Panc1 (cell line): ENCODE data around the gene RSRP1. TPM values are rescaled to one million over a fixed set of nuclear protein-coding genes. Genes with fewer than 3 reads are reported as not detected.
"Not testable (repeated sequence)": the region's sequence is repeated elsewhere in the genome, so short reads cannot be mapped to it uniquely, and the experiment has no call there.

Source experiments
- ATAC-seq: fragments of 200-7000 bp; cut with Tn5 transposase; 2 replicates; pipeline ENCODE4 v1.9.1; 2020; ENCODE audit warnings: mild to moderate bottlenecking, moderate library complexity
- BruUV-seq: library from RNA; stranded (reverse); fragments of 400-500 nt; replicated peaks from 2 replicates; lab custom pipeline; 2021; lab: Mats Ljungman, UMichigan
- CTCF ChIA-PET: fragments of 300-600 bp; sonication (Branson Sonifier 250); formaldehyde crosslinking; loops from one replicate; lab custom pipeline; 2022; ENCODE audit warnings: antibody characterized with exemption; lab: Charles Lee
- POLR2A ChIA-PET: fragments of 300-600 bp; sonication (Branson Sonifier 250); formaldehyde crosslinking; loops from one replicate; lab custom pipeline; 2022; ENCODE audit warnings: antibody characterized with exemption; lab: Charles Lee
- DNase-seq: peaks from one replicate; pipeline ENCODE4 v3.0.0-alpha.2; 2010; ENCODE audit warnings: low read depth, low spot score
- H3K27ac ChIP-seq: 2 replicates; pipeline ENCODE4 v1.5.1; 2011; ENCODE audit warnings: mild to moderate bottlenecking, low read length, inconsistent platforms
- H3K27me3 ChIP-seq: fragments of 200-500 bp; sonication (Bioruptor generic); 2 replicates; pipeline ENCODE4 v1.6.0; 2014; ENCODE audit warnings: low read length, inconsistent platforms; ENCODE audit not compliant: control insufficient read depth, insufficient read depth
- H3K36me3 ChIP-seq: fragments of 200-500 bp; sonication (Bioruptor generic); 2 replicates; pipeline ENCODE4 v1.5.1; 2014; ENCODE audit warnings: inconsistent platforms, mild to moderate bottlenecking, low read length, moderate library complexity; ENCODE audit not compliant: control insufficient read depth, insufficient read depth
- H3K4me1 ChIP-seq: 2 replicates; pipeline ENCODE4 v1.5.1; 2011; ENCODE audit warnings: inconsistent platforms, mild to moderate bottlenecking, low read length, moderate library complexity; ENCODE audit not compliant: control insufficient read depth, insufficient read depth
- H3K4me3 ChIP-seq, 2 experiments: 2 replicates each; pipeline ENCODE4 v1.5.1; 2011 to 2012; ENCODE audit warnings: low read depth in 2 of 2, low read length in 2 of 2, mild to moderate bottlenecking in 2 of 2, inconsistent platforms in 1 of 2, moderate library complexity in 1 of 2
- H3K9me3 ChIP-seq: fragments of 200-500 bp; sonication (Bioruptor generic); 2 replicates; pipeline ENCODE4 v1.5.1; 2014; ENCODE audit warnings: low read depth, mild to moderate bottlenecking, inconsistent platforms, low read length, moderate library complexity; ENCODE audit not compliant: control insufficient read depth, insufficient read depth
- CTCF ChIP-seq: fragments of 450-650 bp; IDR thresholded peaks from 2 replicates; pipeline ENCODE4 v1.5.1; 2017; ENCODE audit warnings: mild to moderate bottlenecking
- POLR2AphosphoS5 ChIP-seq: IDR thresholded peaks from 2 replicates; pipeline ENCODE4 v1.6.1; 2012; ENCODE audit warnings: mild to moderate bottlenecking, low read depth, low read length, moderate library complexity
- REST ChIP-seq, 2 experiments: IDR thresholded peaks; 2 replicates each; pipeline ENCODE4 v1.6.1; 2011 to 2012; ENCODE audit warnings: low read depth in 2 of 2, control low read depth in 1 of 2, low read length in 1 of 2, mild to moderate bottlenecking in 1 of 2, moderate library complexity in 1 of 2; ENCODE audit not compliant: insufficient read depth in 1 of 2
- SIN3A ChIP-seq: IDR thresholded peaks from 2 replicates; pipeline ENCODE4 v1.6.1; 2012; ENCODE audit warnings: low read depth, mild to moderate bottlenecking, low read length, moderate library complexity, borderline replicate concordance; ENCODE audit not compliant: insufficient read depth
- TCF7L2 ChIP-seq: IDR thresholded peaks from 2 replicates; pipeline ENCODE4 v1.6.1; 2011; ENCODE audit warnings: mild to moderate bottlenecking, low read depth, low read length, inconsistent platforms
- in situ Hi-C: cut with HindIII; loops from 2 replicates; pipeline ENCODE4 v1.10.0; 2016; ENCODE audit warnings: low sequenced_read_pairs, low pct_unique_long_range_greater_than_20kb
- intact Hi-C: fragments of 100-400 bp; cut with micrococcal nuclease; formaldehyde crosslinking; loops from one replicate; pipeline ENCODE4 v1.10.0; 2022; ENCODE audit not compliant: unreplicated experiment
- total RNA-seq: library from RNA; stranded (reverse); gene quantifications from one replicate; pipeline ENCODE4 v1.2.1, GENCODE V29; 2021; ENCODE audit not compliant: unreplicated experiment

RSRP1 gene
- total RNA-seq, 1 experiment from 2014 or later: 104 TPM

- H3K9me3 ChIP-seq, intact Hi-C loops, DNase-seq, H3K36me3 ChIP-seq, H3K27ac ChIP-seq, ATAC-seq, in situ Hi-C loops, CTCF ChIA-PET, H3K4me3 ChIP-seq, BruUV-seq, H3K27me3 ChIP-seq: not testable (repeated sequence)
- H3K4me1 ChIP-seq: peaks cover 25% of the 10 kb centered on the region
- POLR2A ChIA-PET: interaction anchor here (0.7 kb wide), 1 partner anchor 12 kb away, joined by 3 read pairs; the partner anchor contains the start of gene RSRP1
These were observed 11.8 kb downstream of the RSRP1 start for GRCh38 chr1:25235411-25235810.

- in situ Hi-C loops (no loop called here), intact Hi-C loops (no loop called here)
- Histone ChIP-seq H3K36me3 (peaks cover 7% of the 10 kb centered on the region; the same call in 1 of the 2 replicates), H3K4me3 (peak overlapping the region; percentile 77 to 85), H3K9me3 (no peaks in the 10 kb centered on the region), H3K4me1 (peaks cover 17% of the 10 kb centered on the region), H3K27ac (peak overlapping the region; percentile 99), H3K27me3 (no peaks in the 10 kb centered on the region)
- TSS peak; percentile 98 for BruUV-seq
- ATAC-seq: peak; percentile 88
- CTCF ChIA-PET: interaction anchor here (0.8 kb wide), 1 partner anchor 19 kb away, joined by 5 read pairs; no protein-coding TSS in a partner anchor
- peak; percentile 89 for DNase-seq
- POLR2A ChIA-PET: interaction anchor here (0.6 to 1.5 kb wide), 3 partner anchors 15 to 212 kb away, joined by 3 to 5 read pairs (median 3); partner anchors contain the start of gene RSRP1
- TF ChIP-seq TCF7L2 (no peak), POLR2AphosphoS5 (no peak; the same call in 1 of the 2 replicates), REST (IDR thresholded peaks at IDR 0.05; ENCODE audit: insufficient read depth in 1 of 2, low read depth in 2 of 2, low read length in 1 of 2) (no peak), CTCF (no peak), SIN3A (no peak)
These were observed 14.1 kb downstream of the RSRP1 start for GRCh38 chr1:25232866-25233784.
